ENCODE data around the gene PANK2. TPM values are rescaled to one million over a fixed set of nuclear protein-coding genes. Genes with fewer than 3 reads are reported as not detected.
"Not testable (repeated sequence)": the region's sequence is repeated elsewhere in the genome, so short reads cannot be mapped to it uniquely, and the experiment has no call there.

The PANK2 gene
- polyA plus RNA-seq, 1 experiment: 32.2 TPM

- H3K27me3 ChIP-seq (ENCODE audit: control insufficient read depth, insufficient read depth, low read length): no peaks in the 10 kb centered on the region
- TF ChIP-seq CTCF (IDR thresholded peaks at IDR 0.05; ENCODE audit: low read depth, low read length): no peak
- H3K9me3 ChIP-seq (ENCODE audit: control insufficient read depth, insufficient read depth, low read length): no peaks in the 10 kb centered on the region
- H3K27ac ChIP-seq (ENCODE audit: low read depth, low read length): no peak overlapping the region
- H3K4me3 ChIP-seq (ENCODE audit: low read depth, low read length): no peak overlapping the region
- ChIA-PET CTCF (interaction anchor here (2.1 kb wide), 1 partner anchor 191 kb away, joined by 7 read pairs; no protein-coding TSS in a partner anchor), POLR2A (no interaction called here)
- no peak for DNase-seq (ENCODE audit: low read depth, low spot score)
Observed at GRCh38 chr20:3894796-3895195, 5.6 kb downstream of the PANK2 start.

- ChIA-PET POLR2A (no interaction called here), CTCF (interaction anchor here (0.7 kb wide), 2 partner anchors 191 to 266 kb away, joined by 3 to 5 read pairs; no protein-coding TSS in a partner anchor)
- DNase-seq (ENCODE audit: low read depth, low spot score): no peak
Observed at GRCh38 chr20:3896302-3896701, 7.1 kb downstream of the PANK2 start.

GRCh38 chr20:3896853-3897583 lies 7.8 kb downstream of the PANK2 start:
- ChIA-PET POLR2A (interaction anchor here (0.6 kb wide), 1 partner anchor 28 kb away, joined by 3 read pairs; no protein-coding TSS in a partner anchor), CTCF (no interaction called here)

More at GRCh38 chr20:3896302-3896701, 7.1 kb downstream of the PANK2 start:
- Histone ChIP-seq H3K9me3 (ENCODE audit: control insufficient read depth, insufficient read depth, low read length) (no peaks in the 10 kb centered on the region), H3K27me3 (ENCODE audit: control insufficient read depth, insufficient read depth, low read length) (no peaks in the 10 kb centered on the region), H3K4me3 (ENCODE audit: low read depth, low read length) (no peak overlapping the region), H3K27ac (ENCODE audit: low read depth, low read length) (no peak overlapping the region)
- no peak for TF ChIP-seq CTCF (IDR thresholded peaks at IDR 0.05; ENCODE audit: low read depth, low read length)

GRCh38 chr20:3898181-3898580 lies 9.0 kb downstream of the PANK2 start:
- H3K4me3 ChIP-seq (ENCODE audit: low read depth, low read length); H3K27me3 ChIP-seq (ENCODE audit: control insufficient read depth, insufficient read depth, low read length); DNase-seq (ENCODE audit: low read depth, low spot score); H3K27ac ChIP-seq (ENCODE audit: low read depth, low read length); H3K9me3 ChIP-seq (ENCODE audit: control insufficient read depth, insufficient read depth, low read length); POLR2A ChIA-PET; CTCF ChIA-PET: not testable (repeated sequence)

More at GRCh38 chr20:3896853-3897583, 7.8 kb downstream of the PANK2 start:
- TF ChIP-seq CTCF (IDR thresholded peaks at IDR 0.05; ENCODE audit: low read depth, low read length): no peak
- Histone ChIP-seq H3K27me3 (ENCODE audit: control insufficient read depth, insufficient read depth, low read length) (no peaks in the 10 kb centered on the region), H3K27ac (ENCODE audit: low read depth, low read length) (no peak overlapping the region), H3K4me3 (ENCODE audit: low read depth, low read length) (no peak overlapping the region), H3K9me3 (ENCODE audit: control insufficient read depth, insufficient read depth, low read length) (no peaks in the 10 kb centered on the region)
- no peak for DNase-seq (ENCODE audit: low read depth, low spot score)

- H3K9me3 ChIP-seq (ENCODE audit: control insufficient read depth, insufficient read depth, low read length): no peaks in the 10 kb centered on the region
- no peak for TF ChIP-seq CTCF (IDR thresholded peaks at IDR 0.05; ENCODE audit: low read depth, low read length)
- no peak overlapping the region for H3K27ac ChIP-seq (ENCODE audit: low read depth, low read length)
- H3K27me3 ChIP-seq (ENCODE audit: control insufficient read depth, insufficient read depth, low read length): no peaks in the 10 kb centered on the region
- POLR2A ChIA-PET: no interaction called here
- no peak for DNase-seq (ENCODE audit: low read depth, low spot score)
- CTCF ChIA-PET: no interaction called here
- H3K4me3 ChIP-seq (ENCODE audit: low read depth, low read length): no peak overlapping the region
Observed at GRCh38 chr20:3898639-3899038, 9.5 kb downstream of the PANK2 start.

Data from AG04450 (cell line).